HepG2 (cell line): ENCODE data around the gene LTA. TPM values are rescaled to one million over a fixed set of nuclear protein-coding genes. Genes with fewer than 3 reads are reported as not detected.

Experiments used
- ATAC-seq: fragments of 200-7000 bp; cut with Tn5 transposase; 3 replicates; pipeline ENCODE4 v1.9.1; 2020; ENCODE audit warnings: mild to moderate bottlenecking, moderate library complexity
- BruUV-seq: library from RNA; stranded (reverse); fragments of 400-500 nt; replicated peaks from 2 replicates; lab custom pipeline; 2021; lab: Mats Ljungman, UMichigan
- CTCF ChIA-PET: fragments of 300-600 bp; formaldehyde crosslinking; extraction: SDS; loops from one replicate; lab custom pipeline; 2021; ENCODE audit warnings: low total read pairs, inconsistent platforms, low intra/inter-chr PET ratio; lab: Yijun Ruan, JAX
- POLR2A ChIA-PET: fragments of 350-600 bp; sonication (Branson Sonifier 250); formaldehyde crosslinking; loops from one replicate; lab custom pipeline; 2020; ENCODE audit warnings: antibody characterized with exemption, inconsistent platforms; lab: Yijun Ruan, JAX
- DNase-seq: peaks from one replicate; pipeline ENCODE4 v3.0.0-alpha.2; 2015; ENCODE audit warnings: low spot score
- FAIRE-seq: peaks from 3 replicates; lab custom pipeline; 2011; peaks lifted over from hg19 to GRCh38; lab: Jason Lieb, UNC
- H2AFZ ChIP-seq: one replicate; pipeline ENCODE4 v1.6.1; 2011; ENCODE audit warnings: low read length, inconsistent platforms
- H3K27ac ChIP-seq: fragments of 300-600 bp; 3 replicates; pipeline ENCODE4 v1.8.0; 2011; ENCODE audit warnings: mixed run types, mild to moderate bottlenecking, mixed read lengths, low read length, inconsistent platforms; ENCODE audit not compliant: insufficient read depth; ENCODE audit errors: extremely low read length
- H3K27me3 ChIP-seq, 2 experiments: fragments of 200-600 bp in 1 of 2; 2 replicates in 1 of 2; 3 replicates in 1 of 2; pipeline versions ENCODE4 v1.6.0 to v1.8.0; 2011; ENCODE audit warnings: low read length in 2 of 2, mild to moderate bottlenecking in 2 of 2, moderate library complexity in 2 of 2, inconsistent platforms in 1 of 2; ENCODE audit not compliant: insufficient read depth in 2 of 2, control insufficient read depth in 1 of 2
- H3K36me3 ChIP-seq, 2 experiments: fragments of 200-600 bp in 1 of 2; replicated peaks in 1 of 2; 2 replicates in 1 of 2; 3 replicates in 1 of 2; pipeline versions ENCODE4 v1.5.1 to v1.8.0; 2011; ENCODE audit warnings: low read length in 2 of 2, inconsistent platforms in 1 of 2; ENCODE audit not compliant: insufficient read depth in 2 of 2, control insufficient read depth in 1 of 2
- H3K4me1 ChIP-seq: 2 replicates; pipeline ENCODE4 v1.5.1; 2012; ENCODE audit warnings: low read length, inconsistent platforms; ENCODE audit not compliant: insufficient read depth
- H3K4me2 ChIP-seq: 2 replicates; pipeline ENCODE4 v1.6.0; 2011; ENCODE audit warnings: low read depth, low read length, inconsistent platforms
- H3K4me3 ChIP-seq, 3 experiments: fragments of 200-600 bp in 1 of 3; sonication (generic), shearing (Covaris generic) in 1 of 3; replicated peaks in 1 of 3; 2 replicates each; pipeline ENCODE4 v1.5.1; 2011 to 2016; ENCODE audit warnings: low read length in 3 of 3, inconsistent platforms in 2 of 3, low read depth in 2 of 3, mild to moderate bottlenecking in 2 of 3, control low read depth in 1 of 3, mixed read lengths in 1 of 3; ENCODE audit not compliant: insufficient read depth in 1 of 3
- H3K79me2 ChIP-seq: one replicate; pipeline ENCODE4 v1.6.1; 2011; ENCODE audit warnings: low read length, inconsistent platforms; ENCODE audit not compliant: insufficient read depth
- H3K9ac ChIP-seq: 2 replicates; pipeline ENCODE4 v1.6.0; 2011; ENCODE audit warnings: mild to moderate bottlenecking, low read depth, low read length, inconsistent platforms; ENCODE audit not compliant: insufficient read depth
- H3K9me3 ChIP-seq: 2 replicates; pipeline ENCODE4 v1.5.1; 2012; ENCODE audit warnings: mild to moderate bottlenecking, low read length
- H4K20me1 ChIP-seq: 2 replicates; pipeline ENCODE4 v1.6.0; 2011; ENCODE audit warnings: inconsistent platforms, mild to moderate bottlenecking, low read length, moderate library complexity; ENCODE audit not compliant: insufficient read depth
- AGO2 ChIP-seq: fragments of 200-400 bp; formaldehyde crosslinking; optimal IDR thresholded peaks from 2 replicates; pipeline ENCODE3; 2017; ENCODE audit warnings: mild to moderate bottlenecking, low read depth, low read length, moderate library complexity
- HDAC6 ChIP-seq: fragments of 200-600 bp; sonication (generic); IDR thresholded peaks from 2 replicates; pipeline ENCODE4 v1.7.0; 2017; ENCODE audit warnings: mild to moderate bottlenecking, antibody characterized with exemption, low read length, low read depth
- IKZF4 ChIP-seq: sonication (generic); formaldehyde crosslinking; IDR thresholded peaks from 2 replicates; pipeline ENCODE4 v1.5.1; 2020; ENCODE audit warnings: borderline replicate concordance, mild to moderate bottlenecking, low read depth, missing genetic modification reagents; ENCODE audit errors: not compliant biosample characterization
- MBD4 ChIP-seq: IDR thresholded peaks from 2 replicates; pipeline ENCODE4 v1.6.1; 2012; ENCODE audit warnings: low read length, inconsistent platforms, borderline replicate concordance
- NFKB2 ChIP-seq: sonication (generic); formaldehyde crosslinking; IDR thresholded peaks from 2 replicates; pipeline ENCODE4 v1.4.0; 2020; ENCODE audit warnings: missing genetic modification reagents, borderline replicate concordance
- NPAS2 ChIP-seq: sonication (generic); formaldehyde crosslinking; IDR thresholded peaks from 2 replicates; pipeline ENCODE4 v1.8.0; 2022; ENCODE audit warnings: mild to moderate bottlenecking, missing genetic modification reagents, borderline replicate concordance
- POLR2A ChIP-seq, 2 experiments: IDR thresholded peaks; 2 replicates each; pipeline ENCODE4 v1.6.1; 2011; ENCODE audit warnings: low read depth in 2 of 2, low read length in 2 of 2, mild to moderate bottlenecking in 1 of 2, moderate library complexity in 1 of 2; ENCODE audit not compliant: insufficient read depth in 1 of 2
- POLR2G ChIP-seq: fragments of 200-400 bp; formaldehyde crosslinking; IDR thresholded peaks from 2 replicates; pipeline ENCODE4 v1.6.1; 2018; ENCODE audit warnings: mild to moderate bottlenecking, low read depth, low read length, moderate library complexity
- RBFOX2 ChIP-seq: fragments of 200-400 bp; formaldehyde crosslinking; IDR thresholded peaks from 2 replicates; pipeline ENCODE4 v1.6.1; 2017; ENCODE audit warnings: low read depth, mild to moderate bottlenecking, low read length
- SAFB2 ChIP-seq: sonication (generic); formaldehyde crosslinking; IDR thresholded peaks from 2 replicates; pipeline ENCODE4 v1.5.1; 2020; ENCODE audit warnings: missing genetic modification reagents, low read depth, mild to moderate bottlenecking, borderline replicate concordance
- ZNF292 ChIP-seq: sonication (generic); formaldehyde crosslinking; IDR thresholded peaks from 2 replicates; pipeline ENCODE4 v1.8.1; 2022; ENCODE audit warnings: mild to moderate bottlenecking, low read depth, missing genetic modification reagents, borderline replicate concordance
- ZNF547 ChIP-seq: sonication (generic); formaldehyde crosslinking; IDR thresholded peaks from 2 replicates; pipeline ENCODE4 v1.5.1; 2020; ENCODE audit warnings: mild to moderate bottlenecking, missing genetic modification reagents
- ZNF672 ChIP-seq: sonication (generic); formaldehyde crosslinking; IDR thresholded peaks from 2 replicates; pipeline ENCODE4 v1.8.1; 2022; ENCODE audit warnings: missing genetic modification reagents
- WGBS: methylation state at CpG from one replicate; pipeline ENCODE4 v1.1.6; 2017; ENCODE audit warnings: low lambda C conversion rate; 5-methylcytosine and 5-hydroxymethylcytosine counted together
- in situ Hi-C: cut with HindIII; loops from 2 replicates; pipeline ENCODE4 v1.10.0; 2017; ENCODE audit warnings: low pct_unique_long_range_greater_than_20kb; ENCODE audit not compliant: extremely low pct_ligation_motif_present
- intact Hi-C: fragments of 100-400 bp; cut with micrococcal nuclease; formaldehyde crosslinking; loops from one replicate; pipeline ENCODE4 v1.10.0; 2022; ENCODE audit not compliant: unreplicated experiment
- polyA plus RNA-seq, 8 experiments: library from polyadenylated mRNA; depleted of rRNA in 3 of 8; stranded (reverse) in 7 of 8; unstranded in 1 of 8; fragments of >200 nt; fragmentation: Illumina TruSeq in 4 of 8; extraction: Trizol in 4 of 8; gene quantifications; 2 replicates each; pipeline versions ENCODE4 v1.2.1 to v1.2.3, GENCODE V29; 2011 to 2016; ENCODE audit warnings: low read depth in 4 of 8, missing spikeins in 1 of 8, mixed read lengths in 1 of 8; ENCODE audit not compliant: insufficient read depth in 1 of 8
- total RNA-seq, 5 experiments: library from RNA; depleted of rRNA; stranded (reverse); fragments of >200 nt; fragmentation: Illumina TruSeq; extraction: Trizol; gene quantifications; 2 replicates each; pipeline ENCODE4 v1.2.3, GENCODE V29; 2016; ENCODE audit warnings: low read depth in 1 of 5

The LTA gene
- total and polyA plus RNA-seq, 2 of the 13 experiments (the other 11 are each of a cell fraction or from before 2014, with no cell fraction given), result 0.09 TPM; not detected in 1

DNA sequence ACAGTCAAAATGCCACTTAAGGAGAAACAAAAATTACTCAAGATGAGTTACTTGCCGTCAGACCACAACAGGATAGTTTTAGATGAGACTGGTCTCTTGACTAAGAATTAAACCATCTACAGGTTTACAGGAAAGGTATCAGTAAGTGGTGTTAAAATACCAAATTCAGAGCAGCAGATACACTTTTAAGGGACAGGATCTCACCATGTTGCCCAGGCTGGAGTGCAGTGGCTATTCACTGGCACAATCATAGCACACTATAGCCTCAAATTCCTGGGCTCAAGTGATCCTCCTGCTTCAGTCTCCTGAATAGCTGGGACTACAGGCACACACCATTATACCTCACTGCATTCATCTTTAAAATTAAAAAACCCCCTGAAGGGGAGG, 38.6 kb upstream of the LTA start:
- Histone ChIP-seq H3K4me3 (no peak overlapping the region), H4K20me1 (peaks cover 69% of the 10 kb centered on the region), H3K27ac (no peak overlapping the region), H3K4me2 (no peak overlapping the region), H3K9me3 (no peaks in the 10 kb centered on the region), H3K27me3 (no peaks in the 10 kb centered on the region), H3K9ac (no peak overlapping the region), H2AFZ (no peak overlapping the region), H3K36me3 (peaks cover 46 to 84% of the 10 kb centered on the region in 2 experiments), H3K4me1 (peaks cover 79% of the 10 kb centered on the region), H3K79me2 (peaks cover 29% of the 10 kb centered on the region)
- ChIA-PET POLR2A (interaction anchor here (1.3 kb wide), 1 partner anchor 8 kb away, joined by 6 read pairs; the partner anchor contains the start of gene DDX39B), CTCF (no interaction called here)
- no TSS peak for BruUV-seq
- TF ChIP-seq SAFB2 (CRISPR knock-in tag) (0 out of 2 replicates have a peak, but pooled peaks have one; percentile 17), MBD4 (peak; percentile 17; the same call in 1 of the 2 replicates), ZNF672 (CRISPR knock-in tag) (no peak), AGO2 (peak; percentile 56), RBFOX2 (peak; percentile 68; the same call in 1 of the 2 replicates), POLR2G (peak; percentile 49), NPAS2 (CRISPR knock-in tag) (no peak), ZNF547 (CRISPR knock-in tag) (0 out of 2 replicates have a peak, but pooled peaks have one; percentile 25), NFKB2 (CRISPR knock-in tag) (no peak), HDAC6 (no peak), IKZF4 (CRISPR knock-in tag) (peak; percentile 29), ZNF292 (CRISPR knock-in tag) (no peak), POLR2A (IDR thresholded peaks at IDR 0.05; ENCODE audit: insufficient read depth in 1 of 2, low read depth in 2 of 2, low read length in 2 of 2) (0 out of 4 replicates have a peak, but pooled peaks of 1 of the 2 experiments have one; percentile 15)
- 100% methylated on average over 1 of the region's 1 CpG for WGBS
- in situ Hi-C loops, result no loop called here
- FAIRE-seq, result no peak
- intact Hi-C loops, result no loop called here
- no peak for ATAC-seq
- no peak for DNase-seq
